ENCODE data around the gene ZMIZ1. TPM values are rescaled to one million over a fixed set of nuclear protein-coding genes. Genes with fewer than 3 reads are reported as not detected.

ZMIZ1 gene
- total RNA-seq, 1 experiment from 2014 or later = 34.2 TPM

DNA sequence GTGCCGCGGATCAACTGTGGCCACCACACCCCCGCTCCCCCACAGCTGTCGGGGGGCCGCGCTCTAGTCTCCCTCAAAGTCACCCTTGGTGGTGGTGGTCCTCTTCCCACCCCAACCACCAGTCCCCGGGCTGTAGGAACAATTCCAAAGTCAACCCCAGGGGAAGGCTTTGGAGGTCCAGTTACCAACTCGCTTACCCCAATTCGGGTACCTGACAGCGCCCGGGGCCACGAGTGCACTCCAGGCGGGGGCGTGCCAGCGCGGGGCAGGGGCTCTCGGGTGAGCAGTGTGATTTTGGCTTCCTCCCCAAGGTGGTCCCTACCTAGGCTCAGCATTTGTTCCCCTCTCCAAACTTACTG is 584 bp upstream of the ZMIZ1 start:
- Histone ChIP-seq H3K9me3 (ENCODE audit: control insufficient read depth, insufficient read depth, low read depth, low read length) (no peaks in the 10 kb centered on the region), H3K36me3 (ENCODE audit: control insufficient read depth, insufficient read depth, low read length) (no peaks in the 10 kb centered on the region), H3K4me1 (ENCODE audit: control insufficient read depth, insufficient read depth, low read length) (peaks cover 32% of the 10 kb centered on the region), H3K27ac (ENCODE audit: low read length) (peak overlapping the region; percentile 54; the same call in 1 of the 2 replicates), H3K4me3 (ENCODE audit: low read depth in 2 of 2, low read length in 2 of 2) (peak overlapping the region; percentile 88 to 93), H3K27me3 (ENCODE audit: control insufficient read depth, insufficient read depth, low read length) (no peaks in the 10 kb centered on the region)
- intact Hi-C loops (cut with micrococcal nuclease; ENCODE audit: unreplicated experiment) = no loop called here
- CTCF ChIA-PET = interaction anchor here (0.5 to 0.6 kb wide), 2 partner anchors 33 to 95 kb away, joined by 3 to 7 read pairs; no protein-coding TSS in a partner anchor
- in situ Hi-C loops (cut with HindIII; ENCODE audit: low pct_unique_long_range_greater_than_20kb, low sequenced_read_pairs) = no loop called here
- ATAC-seq (peak; percentile 2), DNase-seq (ENCODE audit: low read depth, low spot score) (no peak)
- POLR2A ChIA-PET = no interaction called here
- TF ChIP-seq, protein P1, sequence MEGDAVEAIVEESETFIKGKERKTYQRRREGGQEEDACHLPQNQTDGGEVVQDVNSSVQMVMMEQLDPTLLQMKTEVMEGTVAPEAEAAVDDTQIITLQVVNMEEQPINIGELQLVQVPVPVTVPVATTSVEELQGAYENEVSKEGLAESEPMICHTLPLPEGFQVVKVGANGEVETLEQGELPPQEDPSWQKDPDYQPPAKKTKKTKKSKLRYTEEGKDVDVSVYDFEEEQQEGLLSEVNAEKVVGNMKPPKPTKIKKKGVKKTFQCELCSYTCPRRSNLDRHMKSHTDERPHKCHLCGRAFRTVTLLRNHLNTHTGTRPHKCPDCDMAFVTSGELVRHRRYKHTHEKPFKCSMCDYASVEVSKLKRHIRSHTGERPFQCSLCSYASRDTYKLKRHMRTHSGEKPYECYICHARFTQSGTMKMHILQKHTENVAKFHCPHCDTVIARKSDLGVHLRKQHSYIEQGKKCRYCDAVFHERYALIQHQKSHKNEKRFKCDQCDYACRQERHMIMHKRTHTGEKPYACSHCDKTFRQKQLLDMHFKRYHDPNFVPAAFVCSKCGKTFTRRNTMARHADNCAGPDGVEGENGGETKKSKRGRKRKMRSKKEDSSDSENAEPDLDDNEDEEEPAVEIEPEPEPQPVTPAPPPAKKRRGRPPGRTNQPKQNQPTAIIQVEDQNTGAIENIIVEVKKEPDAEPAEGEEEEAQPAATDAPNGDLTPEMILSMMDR (IDR thresholded peaks at IDR 0.05) = peak; percentile 61
- TF ChIP-seq POLR2AphosphoS5 (IDR thresholded peaks at IDR 0.05; ENCODE audit: low read depth, low read length) = no peak
- BruUV-seq (replicated peaks) = no TSS peak

DNA sequence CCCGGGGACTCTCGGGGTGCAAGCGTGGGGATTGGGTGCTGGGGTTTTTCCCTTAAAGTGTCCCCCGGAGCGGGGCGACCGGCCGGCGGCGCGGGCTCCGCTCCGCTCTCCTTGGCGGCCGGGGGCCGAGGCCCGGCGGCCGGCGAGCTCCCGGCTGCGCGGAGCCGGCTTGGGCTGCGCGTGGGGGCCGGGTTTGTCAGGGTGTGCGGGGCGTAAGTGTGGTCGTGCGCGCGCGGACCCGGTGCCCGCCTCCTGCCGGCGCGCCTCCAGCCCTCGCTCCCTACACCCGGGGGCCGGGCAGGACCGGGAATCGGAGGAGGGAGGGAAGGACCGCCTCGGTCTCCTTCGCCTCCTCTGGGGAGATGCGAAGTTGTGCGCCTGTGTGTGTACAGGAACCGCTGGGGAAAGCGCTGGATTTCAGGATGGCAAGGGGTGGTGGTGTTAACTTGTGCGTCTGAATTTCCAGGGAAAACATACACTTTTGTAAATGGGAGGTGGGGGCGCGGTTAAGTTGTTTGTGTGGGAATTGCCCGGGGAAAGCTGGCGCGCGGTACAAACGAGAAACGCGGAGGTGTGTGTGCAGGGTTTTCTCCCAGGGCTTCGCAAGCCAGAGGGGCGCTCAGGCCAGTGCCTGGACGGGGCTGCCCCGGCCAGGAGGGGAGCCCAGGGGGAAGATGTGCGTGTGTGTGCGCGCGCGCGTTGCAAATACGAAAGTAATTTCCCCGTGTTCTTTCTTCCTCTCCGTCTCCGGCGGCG is 737 bp downstream of the ZMIZ1 start:
- intact Hi-C loops (cut with micrococcal nuclease; ENCODE audit: unreplicated experiment) = loop anchor here (2.0 kb wide), 1 partner anchor 125 kb away; no protein-coding TSS in a partner anchor
- TF ChIP-seq, protein P2, sequence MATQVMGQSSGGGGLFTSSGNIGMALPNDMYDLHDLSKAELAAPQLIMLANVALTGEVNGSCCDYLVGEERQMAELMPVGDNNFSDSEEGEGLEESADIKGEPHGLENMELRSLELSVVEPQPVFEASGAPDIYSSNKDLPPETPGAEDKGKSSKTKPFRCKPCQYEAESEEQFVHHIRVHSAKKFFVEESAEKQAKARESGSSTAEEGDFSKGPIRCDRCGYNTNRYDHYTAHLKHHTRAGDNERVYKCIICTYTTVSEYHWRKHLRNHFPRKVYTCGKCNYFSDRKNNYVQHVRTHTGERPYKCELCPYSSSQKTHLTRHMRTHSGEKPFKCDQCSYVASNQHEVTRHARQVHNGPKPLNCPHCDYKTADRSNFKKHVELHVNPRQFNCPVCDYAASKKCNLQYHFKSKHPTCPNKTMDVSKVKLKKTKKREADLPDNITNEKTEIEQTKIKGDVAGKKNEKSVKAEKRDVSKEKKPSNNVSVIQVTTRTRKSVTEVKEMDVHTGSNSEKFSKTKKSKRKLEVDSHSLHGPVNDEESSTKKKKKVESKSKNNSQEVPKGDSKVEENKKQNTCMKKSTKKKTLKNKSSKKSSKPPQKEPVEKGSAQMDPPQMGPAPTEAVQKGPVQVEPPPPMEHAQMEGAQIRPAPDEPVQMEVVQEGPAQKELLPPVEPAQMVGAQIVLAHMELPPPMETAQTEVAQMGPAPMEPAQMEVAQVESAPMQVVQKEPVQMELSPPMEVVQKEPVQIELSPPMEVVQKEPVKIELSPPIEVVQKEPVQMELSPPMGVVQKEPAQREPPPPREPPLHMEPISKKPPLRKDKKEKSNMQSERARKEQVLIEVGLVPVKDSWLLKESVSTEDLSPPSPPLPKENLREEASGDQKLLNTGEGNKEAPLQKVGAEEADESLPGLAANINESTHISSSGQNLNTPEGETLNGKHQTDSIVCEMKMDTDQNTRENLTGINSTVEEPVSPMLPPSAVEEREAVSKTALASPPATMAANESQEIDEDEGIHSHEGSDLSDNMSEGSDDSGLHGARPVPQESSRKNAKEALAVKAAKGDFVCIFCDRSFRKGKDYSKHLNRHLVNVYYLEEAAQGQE (IDR thresholded peaks at IDR 0.05; ENCODE audit: insufficient read depth in 1 of 2, low read depth in 2 of 2, low read length in 1 of 2) = no peak
- TF ChIP-seq SIN3A (IDR thresholded peaks at IDR 0.05; ENCODE audit: borderline replicate concordance, insufficient read depth, low read depth, low read length) (no peak; the same call in 1 of the 2 replicates), POLR2AphosphoS5 (IDR thresholded peaks at IDR 0.05; ENCODE audit: low read depth, low read length) (no peak), TCF7L2 (IDR thresholded peaks at IDR 0.05; ENCODE audit: low read depth, low read length) (no peak)
- TF ChIP-seq, protein P1 (IDR thresholded peaks at IDR 0.05) = no peak; the same call in 1 of the 2 replicates
- peak; percentile 14 for ATAC-seq

More for the DNA sequence above, 737 bp downstream of the ZMIZ1 start:
- Histone ChIP-seq H3K27me3 (ENCODE audit: control insufficient read depth, insufficient read depth, low read length) (no peaks in the 10 kb centered on the region), H3K4me3 (ENCODE audit: low read depth in 2 of 2, low read length in 2 of 2) (peak overlapping the region; percentile 88 to 93), H3K9me3 (ENCODE audit: control insufficient read depth, insufficient read depth, low read depth, low read length) (no peaks in the 10 kb centered on the region), H3K36me3 (ENCODE audit: control insufficient read depth, insufficient read depth, low read length) (no peaks in the 10 kb centered on the region), H3K27ac (ENCODE audit: low read length) (peak overlapping the region; percentile 91), H3K4me1 (ENCODE audit: control insufficient read depth, insufficient read depth, low read length) (peaks cover 45% of the 10 kb centered on the region)
- DNase-seq (ENCODE audit: low read depth, low spot score) = no peak
- in situ Hi-C loops (cut with HindIII; ENCODE audit: low pct_unique_long_range_greater_than_20kb, low sequenced_read_pairs) = no loop called here
- ChIA-PET POLR2A (no interaction called here), CTCF (interaction anchor here (1.0 kb wide), 1 partner anchor 125 kb away, joined by 3 read pairs; no protein-coding TSS in a partner anchor)
- BruUV-seq (replicated peaks) = no TSS peak
